PC-9 (cell line): ENCODE measurements around the gene RBMS3. TPM values are rescaled to one million over a fixed set of nuclear protein-coding genes. Genes with fewer than 3 reads are reported as not detected.
A peak's percentile ranks its signal among the peaks of the same experiment; 100 is the strongest.

Source experiments
- BruUV-seq: library from RNA; stranded (reverse); fragments of 400-500 nt; replicated peaks from 2 replicates; lab custom pipeline; 2021; lab: Mats Ljungman, UMichigan
- CTCF ChIA-PET: fragments of 300-600 bp; sonication (Branson Sonifier 250); formaldehyde crosslinking; loops from one replicate; lab custom pipeline; 2022; ENCODE audit warnings: antibody characterized with exemption; lab: Charles Lee
- POLR2A ChIA-PET: fragments of 300-600 bp; sonication (Branson Sonifier 250); formaldehyde crosslinking; loops from one replicate; lab custom pipeline; 2022; ENCODE audit warnings: antibody characterized with exemption; ENCODE audit not compliant: unreplicated experiment; lab: Charles Lee
- DNase-seq, 2 experiments: peaks; one replicate each; pipeline versions ENCODE4 v3.0.0 to v3.0.0-alpha.2; 2015 to 2022; ENCODE audit warnings: mixed read lengths in 1 of 2
- H2AFZ ChIP-seq: fragments of 200-600 bp; sonication (generic); 2 replicates; pipeline ENCODE4 v1.8.1; 2017; ENCODE audit warnings: antibody characterized with exemption
- H3F3A ChIP-seq: fragments of 200-600 bp; sonication (generic); 2 replicates; pipeline ENCODE4 v1.8.1; 2017; ENCODE audit warnings: antibody characterized with exemption, mild to moderate bottlenecking, low read depth; ENCODE audit not compliant: insufficient read depth
- H3K27ac ChIP-seq: fragments of 200-600 bp; sonication (generic); 2 replicates; pipeline ENCODE4 v1.6.1; 2016; ENCODE audit warnings: mixed run types
- H3K27me3 ChIP-seq: fragments of 200-600 bp; sonication (generic); 2 replicates; pipeline ENCODE4 v1.6.1; 2016; ENCODE audit warnings: low read depth, mixed run types; ENCODE audit not compliant: insufficient read depth
- H3K36me3 ChIP-seq: fragments of 200-600 bp; sonication (generic); 2 replicates; pipeline ENCODE4 v1.6.1; 2016; ENCODE audit warnings: low read depth, mixed run types
- H3K4me1 ChIP-seq: fragments of 200-600 bp; sonication (generic); replicated peaks from 2 replicates; pipeline ENCODE4 v1.6.1; 2016; ENCODE audit warnings: mixed run types; ENCODE audit not compliant: insufficient read depth
- H3K4me2 ChIP-seq: fragments of 200-600 bp; sonication (generic); 2 replicates; pipeline ENCODE4 v1.6.1; 2017; ENCODE audit warnings: mixed run types
- H3K4me3 ChIP-seq: fragments of 200-600 bp; sonication (generic); 2 replicates; pipeline ENCODE4 v1.6.1; 2016; ENCODE audit warnings: mixed run types
- H3K79me2 ChIP-seq: fragments of 200-600 bp; sonication (generic); 2 replicates; pipeline ENCODE4 v1.6.1; 2017; ENCODE audit warnings: low read depth, mixed run types
- H3K9me2 ChIP-seq: fragments of 200-600 bp; sonication (generic); 2 replicates; pipeline ENCODE4 v1.8.1; 2017; ENCODE audit warnings: mild to moderate bottlenecking; ENCODE audit not compliant: insufficient read depth
- H3K9me3 ChIP-seq: fragments of 200-600 bp; sonication (generic); 2 replicates; pipeline ENCODE4 v1.8.1; 2016; ENCODE audit warnings: low read depth; ENCODE audit not compliant: insufficient read depth
- H4K20me1 ChIP-seq: fragments of 200-600 bp; sonication (generic); 2 replicates; pipeline ENCODE4 v1.8.1; 2017; ENCODE audit not compliant: insufficient read depth
- CTCF ChIP-seq: fragments of 200-600 bp; sonication (generic); conservative IDR thresholded peaks from 2 replicates; pipeline ENCODE4 v1.6.1; 2017; ENCODE audit warnings: mixed run types, antibody characterized with exemption, mild to moderate bottlenecking, moderate library complexity
- EZH2 ChIP-seq: fragments of 200-600 bp; sonication (generic); IDR thresholded peaks from 2 replicates; pipeline ENCODE4 v1.8.0; 2017; ENCODE audit warnings: antibody characterized with exemption, low read depth
- intact Hi-C: fragments of 100-400 bp; cut with micrococcal nuclease; formaldehyde crosslinking; loops from one replicate; pipeline ENCODE4 v1.10.0; 2022; ENCODE audit not compliant: unreplicated experiment
- total RNA-seq: library from RNA; stranded (reverse); gene quantifications from 2 replicates; pipeline ENCODE4 v1.2.3, GENCODE V29; 2021

Gene RBMS3
- total RNA-seq, 1 experiment from 2014 or later: 3.5 TPM

- H3K36me3 ChIP-seq: no peaks in the 10 kb centered on the region
- no peaks in the 10 kb centered on the region for H3F3A ChIP-seq
- no TSS peak for BruUV-seq
- no peak overlapping the region for H3K27ac ChIP-seq
- H3K27me3 ChIP-seq: no peaks in the 10 kb centered on the region
- no peaks in the 10 kb centered on the region for H4K20me1 ChIP-seq
- no peak overlapping the region for H2AFZ ChIP-seq
- H3K4me3 ChIP-seq: no peak overlapping the region
- no peaks in the 10 kb centered on the region for H3K9me3 ChIP-seq
- CTCF ChIA-PET: no interaction called here
- peak in 1 of 2 experiments; percentile 28 for DNase-seq
- no peaks in the 10 kb centered on the region for H3K79me2 ChIP-seq
- H3K4me1 ChIP-seq: no peaks in the 10 kb centered on the region
- H3K4me2 ChIP-seq: no peak overlapping the region
- POLR2A ChIA-PET: interaction anchor here (0.6 kb wide), 1 partner anchor 389 kb away, joined by 6 read pairs; no protein-coding TSS in a partner anchor
- no peak for TF ChIP-seq CTCF
- no peak for TF ChIP-seq EZH2
- intact Hi-C loops: no loop called here
- no peaks in the 10 kb centered on the region for H3K9me2 ChIP-seq
These were observed 54.6 kb downstream of the RBMS3 start for GRCh38 chr3:29335438-29335837.

- no peaks in the 10 kb centered on the region for H3K4me1 ChIP-seq
- H3K79me2 ChIP-seq: no peaks in the 10 kb centered on the region
- no peak for TF ChIP-seq CTCF
- TF ChIP-seq EZH2: no peak
- H3K4me3 ChIP-seq: no peak overlapping the region
- H3K9me3 ChIP-seq: no peaks in the 10 kb centered on the region
- ChIA-PET POLR2A (no interaction called here), CTCF (no interaction called here)
- H3K36me3 ChIP-seq: no peaks in the 10 kb centered on the region
- H3K9me2 ChIP-seq: no peaks in the 10 kb centered on the region
- intact Hi-C loops: no loop called here
- no TSS peak for BruUV-seq
- DNase-seq: no peak
- H3K4me2 ChIP-seq: no peak overlapping the region
- no peaks in the 10 kb centered on the region for H3K27me3 ChIP-seq
- H3F3A ChIP-seq: no peaks in the 10 kb centered on the region
- no peak overlapping the region for H3K27ac ChIP-seq
- no peaks in the 10 kb centered on the region for H4K20me1 ChIP-seq
- no peak overlapping the region for H2AFZ ChIP-seq
These were observed 55.1 kb downstream of the RBMS3 start for GRCh38 chr3:29335943-29336342.

DNA sequence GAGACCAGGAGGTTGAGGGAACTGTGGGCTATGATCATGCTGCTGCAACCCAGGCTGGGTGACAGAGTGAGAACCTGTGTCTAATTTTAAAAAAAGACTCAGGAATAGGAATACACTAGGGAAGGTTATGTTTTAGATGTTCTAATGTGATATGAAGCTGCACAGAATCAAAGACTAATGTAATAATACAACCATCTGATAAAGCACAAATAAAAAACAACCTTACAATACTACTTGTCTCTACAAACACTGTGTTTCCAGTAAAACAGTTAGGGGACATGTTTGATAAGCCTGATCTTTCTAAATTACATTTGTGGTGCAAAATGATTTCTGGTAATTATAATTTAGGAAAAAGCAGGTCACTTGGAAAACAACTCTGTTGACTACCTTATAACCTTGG is 56.7 kb downstream of the RBMS3 start:
- POLR2A ChIA-PET: no interaction called here
- Histone ChIP-seq H3K9me3 (no peaks in the 10 kb centered on the region), H3K4me1 (no peaks in the 10 kb centered on the region), H3F3A (no peaks in the 10 kb centered on the region), H3K79me2 (no peaks in the 10 kb centered on the region), H3K36me3 (no peaks in the 10 kb centered on the region), H3K4me3 (no peak overlapping the region), H3K27me3 (no peaks in the 10 kb centered on the region), H2AFZ (no peak overlapping the region), H3K4me2 (no peak overlapping the region), H3K9me2 (no peaks in the 10 kb centered on the region), H4K20me1 (no peaks in the 10 kb centered on the region), H3K27ac (no peak overlapping the region)
- TF ChIP-seq EZH2 (no peak), CTCF (no peak)
- CTCF ChIA-PET: no interaction called here
- no TSS peak for BruUV-seq
- intact Hi-C loops: no loop called here
- no peak for DNase-seq
